ENCODE data around the gene VAT1L. TPM values are rescaled to one million over a fixed set of nuclear protein-coding genes. Genes with fewer than 3 reads are reported as not detected.

Gene VAT1L
- total RNA-seq, 6 experiments from 2014 or later = 0.19 to 0.64 (median 0.51) TPM; not detected in 1

- ATAC-seq (no peak), DNase-seq (no peak)
- Histone ChIP-seq H3K27me3 (no peaks in the 10 kb centered on the region), H3K9me3 (no peaks in the 10 kb centered on the region), H3K27ac (no peak overlapping the region), H3K36me3 (no peaks in the 10 kb centered on the region), H3K4me3 (no peak overlapping the region), H3K4me1 (peaks cover 0 to 11% (median 5%) of the 10 kb centered on the region in 4 donors)
- 65% methylated on average over 2 of the region's 4 CpGs for WGBS (ENCODE audit: insufficient coverage, low coverage, low lambda C conversion rate, missing lambda C conversion rate)
- intact Hi-C loops (cut with DNase I) = no loop called here
- no peak for TF ChIP-seq CTCF (IDR thresholded peaks at IDR 0.05)
- TF ChIP-seq POLR2A (IDR thresholded peaks at IDR 0.05) = no peak
Measured at GRCh38 chr16:77844801-77845200, 56.4 kb downstream of the VAT1L start.

GRCh38 chr16:77849646-77850258 lies 61.4 kb downstream of the VAT1L start:
- ATAC-seq (no peak), DNase-seq (no peak)
- intact Hi-C loops (cut with DNase I) = no loop called here
- H3K36me3 ChIP-seq = no peaks in the 10 kb centered on the region
- H3K4me1 ChIP-seq = no peaks in the 10 kb centered on the region
- WGBS (ENCODE audit: insufficient coverage, low coverage, low lambda C conversion rate, missing lambda C conversion rate) = 53% methylated on average over 7 of the region's 13 CpGs
- no peak overlapping the region for H3K27ac ChIP-seq
- TF ChIP-seq CTCF (IDR thresholded peaks at IDR 0.05) = no peak
- TF ChIP-seq POLR2A (IDR thresholded peaks at IDR 0.05) = no peak
- no peaks in the 10 kb centered on the region for H3K27me3 ChIP-seq
- no peak overlapping the region for H3K4me3 ChIP-seq
- no peaks in the 10 kb centered on the region for H3K9me3 ChIP-seq

GRCh38 chr16:77850636-77851333 lies 62.4 kb downstream of the VAT1L start:
- intact Hi-C loops (cut with DNase I) = no loop called here
- Histone ChIP-seq H3K9me3 (no peaks in the 10 kb centered on the region), H3K4me1 (no peaks in the 10 kb centered on the region), H3K27ac (no peak overlapping the region), H3K36me3 (no peaks in the 10 kb centered on the region), H3K4me3 (no peak overlapping the region), H3K27me3 (no peaks in the 10 kb centered on the region)
- DNase-seq = no peak
- 52% methylated on average over 4 of the region's 8 CpGs for WGBS (ENCODE audit: insufficient coverage, low coverage, low lambda C conversion rate, missing lambda C conversion rate)
- ATAC-seq = no peak
- no peak for TF ChIP-seq POLR2A (IDR thresholded peaks at IDR 0.05)
- no peak for TF ChIP-seq CTCF (IDR thresholded peaks at IDR 0.05)

- no peak overlapping the region for H3K4me3 ChIP-seq
- ATAC-seq = no peak
- 72% methylated on average over 3 of the region's 5 CpGs for WGBS (ENCODE audit: insufficient coverage, low coverage, low lambda C conversion rate, missing lambda C conversion rate)
Measured at GRCh38 chr16:77853161-77853560, 64.8 kb downstream of the VAT1L start.

More at GRCh38 chr16:77853161-77853560, 64.8 kb downstream of the VAT1L start:
- no peaks in the 10 kb centered on the region for H3K36me3 ChIP-seq
- no peaks in the 10 kb centered on the region for H3K9me3 ChIP-seq
- intact Hi-C loops (cut with DNase I) = no loop called here
- no peaks in the 10 kb centered on the region for H3K27me3 ChIP-seq
- H3K4me1 ChIP-seq = no peaks in the 10 kb centered on the region
- no peak for DNase-seq
- TF ChIP-seq CTCF (IDR thresholded peaks at IDR 0.05) (no peak), POLR2A (IDR thresholded peaks at IDR 0.05) (no peak)
- H3K27ac ChIP-seq = no peak overlapping the region

All from right lobe of liver (tissue), 6 donors.